NCI-H1105 treated with DMSO at 0.1 percent for 48 hours (cell line): ENCODE measurements around the gene RAI1.

ENCODE experiments used
- DNase-seq: peaks from one replicate; lab custom pipeline; 2025; lab: John Stamatoyannopoulos, UW

RAI1 gene

GRCh38 chr17:17680477-17681186 is 626 bp upstream of the RAI1 start:
- no peak for DNase-seq

- peak; percentile 15 for DNase-seq
These were observed 560 bp downstream of the RAI1 start for GRCh38 chr17:17681744-17682292.

DNA sequence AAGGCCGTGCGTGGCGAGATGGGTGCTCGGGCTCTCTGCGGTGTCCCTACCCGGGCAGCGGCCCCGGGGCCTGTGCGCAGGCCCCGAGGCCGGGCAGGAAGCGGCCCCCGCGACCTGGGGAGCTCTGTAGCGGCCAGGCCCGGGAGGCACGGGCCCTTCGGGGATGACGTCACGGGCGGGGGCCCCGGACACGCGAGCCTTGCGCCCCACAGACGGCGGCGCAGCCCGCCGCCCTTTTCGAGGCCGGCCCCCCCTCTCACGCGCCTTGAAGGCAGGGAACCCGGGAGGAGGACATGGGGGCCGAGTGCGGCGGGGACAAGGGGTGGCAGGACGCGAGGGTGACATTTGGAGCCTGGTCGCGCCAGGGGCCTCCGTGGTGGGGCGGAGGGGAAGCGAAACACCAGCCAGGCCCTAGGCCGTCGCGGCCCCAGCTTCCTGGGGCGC is 1.1 kb downstream of the RAI1 start:
- peak; percentile 39 for DNase-seq

DNA sequence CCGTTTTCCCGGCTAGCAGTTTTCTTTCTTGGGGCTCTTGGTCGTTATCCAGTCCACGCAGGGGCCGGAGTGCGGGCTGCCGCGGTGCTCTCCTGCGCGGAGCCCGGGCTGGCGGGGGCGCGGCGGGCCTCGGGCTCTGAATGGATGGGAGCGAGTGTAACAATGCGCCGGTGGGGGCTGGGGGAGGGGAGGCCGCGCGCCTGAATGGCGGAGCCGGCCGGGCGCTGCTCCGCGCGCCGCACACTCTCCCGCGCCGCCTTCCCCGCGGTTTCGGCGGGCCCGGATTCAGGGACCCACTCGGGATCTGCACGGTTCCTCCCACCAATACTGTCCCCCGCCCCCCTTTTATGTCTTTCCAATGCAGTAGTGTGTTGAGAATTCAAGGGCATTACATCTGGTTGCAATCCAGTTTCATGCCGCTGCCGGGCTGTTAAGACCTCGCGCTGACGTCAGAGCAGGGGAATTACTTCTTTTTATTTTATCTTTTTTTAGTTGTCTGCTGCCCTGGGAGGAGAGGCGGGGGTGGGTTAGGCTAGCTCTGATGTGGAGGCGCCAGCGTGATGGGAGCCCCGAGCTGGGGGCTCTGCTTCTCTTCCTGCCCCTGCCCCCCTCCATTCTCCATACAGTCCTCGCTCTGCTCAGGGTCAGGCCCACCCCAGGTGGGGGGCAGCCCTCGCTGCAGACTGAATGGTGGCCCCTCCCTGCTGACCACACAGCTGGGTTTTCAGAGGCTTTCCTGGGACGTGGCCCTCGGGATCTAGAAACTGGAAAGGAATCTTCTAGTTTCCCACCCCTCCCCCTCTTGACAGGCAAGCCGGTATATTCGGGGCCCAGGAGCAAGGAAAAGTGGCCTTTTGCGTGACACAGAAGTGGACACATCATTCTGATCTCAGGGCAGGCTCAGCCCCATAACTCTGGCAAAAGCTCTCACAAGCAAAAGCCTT is 1.8 kb downstream of the RAI1 start:
- peak; percentile 64 for DNase-seq

- DNase-seq, result no peak
These were observed 2.6 kb downstream of the RAI1 start for GRCh38 chr17:17683710-17684365.

GRCh38 chr17:17684906-17685774 is 3.9 kb downstream of the RAI1 start:
- no peak for DNase-seq

DNA sequence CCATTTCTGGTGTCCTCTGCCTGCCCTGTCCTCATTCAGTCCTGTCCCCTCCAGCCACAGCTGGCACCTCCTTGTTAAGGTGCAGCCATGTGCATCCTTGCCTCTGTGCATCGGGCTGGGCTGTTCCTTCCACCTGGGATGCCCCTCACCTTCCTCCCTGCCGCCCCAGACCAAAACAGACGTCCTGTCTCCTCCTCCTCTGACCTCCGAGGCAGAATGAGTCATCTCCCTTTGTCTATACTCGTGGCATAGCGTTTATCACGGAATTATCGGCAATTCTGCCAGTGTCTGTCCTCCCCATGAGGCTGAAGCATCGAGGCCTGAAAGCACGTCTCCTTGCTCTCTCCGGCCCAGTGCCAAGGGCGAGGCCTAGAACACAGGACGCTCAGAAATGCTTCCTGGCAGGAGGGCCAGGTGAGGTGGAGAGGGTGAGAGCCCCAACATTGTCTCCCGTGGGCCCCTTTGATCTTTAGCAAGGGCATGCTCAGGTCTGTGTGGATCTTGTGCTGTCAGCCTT is 4.6 kb downstream of the RAI1 start:
- no peak for DNase-seq

- DNase-seq, result no peak
These were observed 8.1 kb downstream of the RAI1 start for GRCh38 chr17:17689312-17689711.

GRCh38 chr17:17690233-17690632 is 9.0 kb downstream of the RAI1 start:
- DNase-seq, result peak; percentile 5

DNA sequence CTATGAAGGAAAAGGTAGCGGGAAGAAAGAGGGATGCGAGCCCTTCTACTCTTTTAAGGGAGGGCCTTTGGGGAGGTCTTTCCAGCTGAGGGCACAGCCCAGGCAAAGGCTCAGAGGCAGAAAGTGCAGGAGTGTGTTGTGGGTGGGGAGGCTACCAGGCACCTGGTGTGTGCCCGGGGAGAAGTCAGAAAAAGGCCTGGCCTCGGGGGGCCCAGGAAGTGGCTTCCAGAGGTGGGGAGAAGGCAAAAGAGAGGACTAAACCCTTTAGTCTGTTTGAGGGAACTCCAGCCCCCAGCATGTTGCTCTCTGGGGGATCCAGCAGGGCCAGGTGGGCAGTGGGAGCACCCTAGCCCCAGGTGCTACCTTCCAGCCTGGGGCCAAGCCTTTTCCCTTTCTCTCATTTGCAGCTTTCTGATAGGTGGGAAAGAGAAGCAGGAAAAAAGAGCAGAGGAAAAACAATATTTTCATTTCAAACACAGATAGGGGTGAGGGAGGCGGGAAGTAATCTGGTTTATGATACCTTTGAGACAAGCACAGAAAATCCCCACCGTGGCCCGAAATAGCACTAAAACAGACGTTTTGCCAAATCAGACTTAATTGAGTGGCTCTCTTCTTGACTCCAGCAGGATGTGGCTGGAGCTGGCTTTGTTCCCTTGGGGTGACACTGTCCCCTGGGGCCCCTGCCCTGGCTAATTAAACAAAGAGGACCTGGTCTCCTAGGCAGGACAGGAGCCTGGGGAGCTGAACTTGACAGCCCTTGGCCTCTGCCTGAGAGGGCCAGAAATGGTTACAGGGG is 10.4 kb downstream of the RAI1 start:
- DNase-seq, result no peak

DNA sequence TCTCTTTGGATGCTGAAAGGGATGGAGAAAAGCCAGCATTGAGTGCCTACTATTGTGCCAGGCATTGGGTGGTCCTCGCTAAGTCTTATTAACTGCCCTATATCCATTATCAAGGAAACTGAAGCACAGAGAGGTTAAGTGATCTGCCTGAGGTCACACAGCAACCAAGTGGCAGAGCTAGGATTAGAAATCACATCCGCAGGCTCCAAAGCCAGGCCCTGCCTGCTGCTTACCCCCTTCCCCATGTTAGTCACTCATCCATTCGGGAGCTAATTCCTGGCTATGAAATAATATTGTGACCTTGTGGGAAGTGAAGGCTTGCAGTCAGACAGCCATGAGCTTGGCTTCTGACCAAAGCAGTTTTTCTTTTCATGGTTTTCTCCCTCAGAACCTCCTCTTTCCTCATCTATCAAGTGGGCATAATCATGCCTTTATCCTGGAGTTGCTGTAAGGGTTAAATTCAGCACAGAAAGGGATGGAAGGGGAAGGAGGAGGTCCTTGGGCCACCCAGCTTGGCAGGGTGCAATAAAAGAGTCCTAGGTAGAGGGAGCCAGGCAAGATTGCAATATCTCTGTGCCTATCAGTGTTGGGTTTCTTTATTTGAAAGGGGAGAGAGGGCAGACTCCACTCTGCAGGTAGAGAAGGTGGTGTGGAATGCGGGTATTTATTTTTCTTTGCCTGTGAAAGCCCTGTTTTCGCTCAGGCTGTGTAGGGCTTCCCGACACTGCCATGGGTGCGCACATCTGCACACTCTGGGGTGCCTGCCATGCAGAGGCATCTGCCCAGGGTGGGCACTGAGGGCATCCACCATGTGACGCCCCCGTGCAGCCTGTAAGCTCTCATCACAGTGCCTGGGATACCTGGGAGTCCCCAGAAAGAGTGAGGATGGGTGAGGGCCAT is 11.3 kb downstream of the RAI1 start:
- DNase-seq, result peak; percentile 17

DNA sequence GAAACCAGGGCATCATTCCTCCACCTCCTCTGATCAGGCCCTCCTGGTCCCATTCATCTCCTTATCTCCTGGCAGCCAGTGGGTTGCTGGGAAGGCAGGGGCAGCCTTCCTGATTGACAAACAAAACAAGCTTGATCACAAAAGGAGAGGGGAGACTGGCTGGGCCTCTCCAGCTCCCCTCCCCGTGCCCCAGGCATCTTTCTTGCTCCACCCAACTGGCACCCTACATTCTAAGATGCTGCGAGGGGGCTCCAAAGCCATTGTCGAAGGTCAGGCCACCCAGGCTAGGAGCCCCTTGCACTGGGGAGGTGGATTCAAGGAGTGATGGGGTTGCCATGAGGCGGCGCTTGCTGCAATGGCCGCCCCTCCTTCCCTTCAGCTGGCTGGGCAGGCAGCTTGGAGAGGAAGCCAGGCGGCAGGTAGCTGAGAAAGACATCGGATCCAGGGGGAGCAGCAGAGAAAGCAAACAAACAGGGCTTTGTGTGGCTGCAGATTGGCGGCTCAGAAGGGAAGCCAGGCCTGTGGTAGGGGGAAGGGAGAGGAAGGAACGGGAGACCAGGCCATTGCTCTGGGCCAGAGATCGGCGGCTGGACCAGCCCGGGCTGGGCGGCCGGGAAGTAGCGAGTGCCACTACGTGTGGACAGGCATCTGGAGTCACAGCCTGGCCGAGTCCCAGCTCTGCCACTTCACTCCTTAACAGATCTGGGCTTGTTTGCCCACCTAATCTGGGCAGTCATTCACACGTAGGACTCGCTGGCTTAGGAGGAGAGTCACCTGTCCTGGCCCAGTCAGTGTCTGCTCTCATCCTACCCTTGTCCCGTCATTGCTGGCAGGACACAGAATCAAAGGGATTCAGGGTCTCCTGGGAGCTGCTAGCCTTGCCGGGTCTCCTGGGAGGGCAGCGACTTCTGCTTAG is 12.3 kb downstream of the RAI1 start:
- DNase-seq, result peak; percentile 84

GRCh38 chr17:17694169-17695081 is 13.2 kb downstream of the RAI1 start:
- peak; percentile 71 for DNase-seq

DNA sequence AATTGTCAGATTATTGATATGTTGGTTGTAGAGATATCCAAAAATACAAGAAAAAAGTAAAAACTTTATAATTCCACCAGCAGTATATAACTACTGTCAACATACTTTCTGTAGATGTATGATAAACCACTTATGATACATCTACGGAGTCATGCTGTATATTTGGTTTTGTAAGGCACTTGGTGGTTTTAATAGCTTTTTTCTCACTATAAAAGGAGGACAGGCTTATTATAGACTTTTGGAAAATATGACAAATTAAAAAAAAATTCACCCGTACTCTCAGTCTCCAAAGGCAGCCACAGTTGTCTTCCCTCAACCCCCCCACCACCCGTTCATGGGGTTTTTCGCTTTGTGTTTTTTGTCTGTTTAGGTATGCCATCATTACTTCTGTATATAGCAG is 14.8 kb downstream of the RAI1 start:
- DNase-seq, result no peak

DNA sequence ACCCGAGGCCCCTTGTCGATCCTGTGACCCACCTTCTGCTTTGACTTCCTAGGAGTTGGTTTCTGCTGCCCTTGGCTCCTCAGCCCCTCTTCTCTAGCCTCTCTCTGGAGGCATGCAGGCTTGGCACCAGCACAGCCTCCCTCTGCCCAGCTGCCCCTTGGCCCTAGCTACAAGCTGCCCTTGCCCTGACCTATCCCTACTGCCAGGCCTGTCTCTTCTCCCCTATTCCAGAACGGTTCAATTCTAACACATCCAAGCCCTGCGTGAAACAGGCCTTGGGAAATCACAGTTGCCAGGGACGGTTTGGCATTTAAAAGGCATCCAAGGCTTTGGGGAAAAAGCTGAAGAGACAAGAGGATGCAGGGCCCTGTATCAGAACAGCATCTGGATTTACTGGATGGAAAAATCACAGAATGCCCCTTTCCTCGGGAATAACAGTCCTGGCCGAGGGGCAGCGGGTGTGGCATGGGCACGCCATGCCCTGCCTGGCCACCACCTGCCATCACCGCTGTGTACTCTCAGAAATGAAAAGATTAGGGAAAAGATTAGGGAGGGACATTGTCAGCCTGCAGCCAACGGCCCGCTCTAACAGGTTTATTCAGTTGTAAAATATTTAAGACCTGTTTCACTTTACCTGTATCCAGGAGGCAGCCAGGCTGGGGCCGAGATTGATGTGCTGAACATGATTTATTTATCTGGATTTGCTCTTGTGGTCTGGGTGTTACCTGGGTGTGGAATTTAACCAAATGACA is 15.8 kb downstream of the RAI1 start:
- DNase-seq, result no peak

GRCh38 chr17:17698371-17698770 is 17.1 kb downstream of the RAI1 start:
- no peak for DNase-seq
